Astrocyte (in vitro differentiated cells and primary cell): Measurements from ENCODE around the gene LCLAT1.

Source experiments
- CTCF ChIP-seq: IDR thresholded peaks from 2 replicates; pipeline ENCODE4 v1.5.1; 2011; ENCODE audit warnings: low read depth, mild to moderate bottlenecking, inconsistent platforms, low read length, moderate library complexity; ENCODE audit not compliant: insufficient read depth
- EZH2 ChIP-seq: IDR thresholded peaks from 2 replicates; pipeline ENCODE4 v1.6.1; 2012; ENCODE audit warnings: mild to moderate bottlenecking, low read length, inconsistent platforms; ENCODE audit not compliant: insufficient read depth

GRCh38 chr2:30601375-30601774 is 154.3 kb downstream of the LCLAT1 start:
- TF ChIP-seq CTCF (no peak), EZH2 (no peak)
